Measurements from ENCODE around the gene ZDHHC4.

Gene ZDHHC4

GRCh38 chr7:6636741-6637543 is 59.7 kb downstream of the ZDHHC4 start, which contains the start of gene ZNF316:
Gene ZNF316 (plus strand): TSS chr7:6637318. CDS start chr7:6642410, 5,092 bp downstream.
- DNase-seq (ENCODE audit: low spot score) = peak; percentile 85

- peak; percentile 90 for DNase-seq (ENCODE audit: low spot score)
These were observed 60.4 kb downstream of the ZDHHC4 start for GRCh38 chr7:6637544-6638229.
